ENCODE measurements around the gene CHMP6. TPM values are rescaled to one million over a fixed set of nuclear protein-coding genes. Genes with fewer than 3 reads are reported as not detected.

The CHMP6 gene
- total and polyA plus RNA-seq, 10 donors: 23.0 to 41.1 (median 30.8) TPM

DNA sequence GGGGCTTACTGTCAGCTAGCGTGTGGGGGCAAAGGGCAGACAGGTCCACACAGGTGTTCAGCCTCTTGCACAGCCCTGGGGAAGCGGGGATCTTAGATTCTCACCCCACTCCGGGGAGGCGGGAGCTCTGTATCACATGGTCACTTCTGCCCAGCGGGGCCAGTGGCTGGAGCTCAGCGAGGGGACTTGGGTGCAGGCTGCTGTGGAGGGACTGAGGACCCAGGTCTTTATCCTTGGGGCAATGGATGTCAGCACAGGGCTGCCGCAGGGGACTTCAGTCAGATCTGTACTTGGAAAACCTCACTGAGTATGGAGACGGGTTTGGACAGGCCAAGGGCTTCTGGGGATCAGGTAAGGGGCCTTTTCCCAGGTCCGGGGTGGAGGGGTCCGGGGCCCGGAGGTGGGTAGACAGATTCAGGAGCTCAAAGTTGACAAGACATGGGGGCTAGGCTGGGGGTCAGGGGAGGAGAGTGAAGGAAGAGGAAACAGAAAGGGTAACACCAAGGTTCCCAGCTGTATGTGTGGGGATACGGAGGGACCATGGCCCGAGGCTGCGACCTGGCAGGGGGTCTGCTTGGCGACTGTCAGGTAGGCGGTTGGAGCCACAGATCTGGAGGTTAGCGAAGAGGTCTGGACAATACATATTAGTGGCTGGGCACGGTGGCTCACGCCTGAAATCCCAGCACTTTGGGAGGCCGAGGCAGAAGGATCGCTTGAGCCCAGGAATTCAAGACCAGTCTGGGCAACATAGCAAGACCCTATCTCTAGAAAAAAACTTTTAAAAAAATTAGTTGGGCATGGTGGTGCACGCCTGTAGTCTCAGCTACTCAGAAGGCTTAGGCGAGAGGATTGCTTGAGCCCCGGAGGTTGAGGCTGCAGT is 28.2 kb downstream of the CHMP6 start:
- Histone ChIP-seq H3K4me3 (no peak overlapping the region), H3K27me3 (replicated peaks in 1 of 7) (peaks cover 0 to 14% (median 0%) of the 10 kb centered on the region in 7 donors), H3K9me3 (peaks cover 0 to 19% (median 10%) of the 10 kb centered on the region in 8 donors), H3K4me1 (peaks cover 15 to 58% (median 37%) of the 10 kb centered on the region in 6 donors), H3K36me3 (no peaks in the 10 kb centered on the region), H3K27ac (no peak overlapping the region)
- 83 to 91% (median 86%) methylated on average over 23 to 24 of the region's 24 CpGs for WGBS, 5 donors
- TF ChIP-seq POLR2AphosphoS5 (IDR thresholded peaks at IDR 0.05) (no peak), POLR2A (IDR thresholded peaks at IDR 0.05) (no peak)
- TF ChIP-seq, protein P1, sequence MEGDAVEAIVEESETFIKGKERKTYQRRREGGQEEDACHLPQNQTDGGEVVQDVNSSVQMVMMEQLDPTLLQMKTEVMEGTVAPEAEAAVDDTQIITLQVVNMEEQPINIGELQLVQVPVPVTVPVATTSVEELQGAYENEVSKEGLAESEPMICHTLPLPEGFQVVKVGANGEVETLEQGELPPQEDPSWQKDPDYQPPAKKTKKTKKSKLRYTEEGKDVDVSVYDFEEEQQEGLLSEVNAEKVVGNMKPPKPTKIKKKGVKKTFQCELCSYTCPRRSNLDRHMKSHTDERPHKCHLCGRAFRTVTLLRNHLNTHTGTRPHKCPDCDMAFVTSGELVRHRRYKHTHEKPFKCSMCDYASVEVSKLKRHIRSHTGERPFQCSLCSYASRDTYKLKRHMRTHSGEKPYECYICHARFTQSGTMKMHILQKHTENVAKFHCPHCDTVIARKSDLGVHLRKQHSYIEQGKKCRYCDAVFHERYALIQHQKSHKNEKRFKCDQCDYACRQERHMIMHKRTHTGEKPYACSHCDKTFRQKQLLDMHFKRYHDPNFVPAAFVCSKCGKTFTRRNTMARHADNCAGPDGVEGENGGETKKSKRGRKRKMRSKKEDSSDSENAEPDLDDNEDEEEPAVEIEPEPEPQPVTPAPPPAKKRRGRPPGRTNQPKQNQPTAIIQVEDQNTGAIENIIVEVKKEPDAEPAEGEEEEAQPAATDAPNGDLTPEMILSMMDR (IDR thresholded peaks at IDR 0.05 in 8 of 11, conservative IDR thresholded peaks at IDR 0.05 in 3 of 11): no peak
- intact Hi-C loops (cut with DNase I; ENCODE audit: low total_unique reads): loop anchor here (10.0 kb wide), 1 partner anchor 75 kb away; no protein-coding TSS in a partner anchor
- DNase-seq: peak; percentile 72

DNA sequence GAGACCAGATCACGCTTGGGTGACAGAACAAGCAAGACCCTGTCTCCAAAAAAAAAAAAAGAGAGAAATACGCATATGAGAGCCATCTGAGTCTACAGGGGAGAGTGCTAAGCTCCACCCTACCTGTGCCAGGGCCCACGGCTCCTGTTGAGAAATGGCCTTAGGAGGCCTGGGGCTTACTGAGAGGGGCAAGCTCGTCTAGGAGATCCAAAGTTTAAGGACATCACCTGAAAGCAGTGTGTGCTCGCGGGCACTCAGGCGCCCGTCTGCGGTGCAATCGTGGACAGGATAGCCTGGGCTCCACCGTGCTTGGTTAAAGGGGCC is 28.8 kb downstream of the CHMP6 start:
- DNase-seq: no peak

DNA sequence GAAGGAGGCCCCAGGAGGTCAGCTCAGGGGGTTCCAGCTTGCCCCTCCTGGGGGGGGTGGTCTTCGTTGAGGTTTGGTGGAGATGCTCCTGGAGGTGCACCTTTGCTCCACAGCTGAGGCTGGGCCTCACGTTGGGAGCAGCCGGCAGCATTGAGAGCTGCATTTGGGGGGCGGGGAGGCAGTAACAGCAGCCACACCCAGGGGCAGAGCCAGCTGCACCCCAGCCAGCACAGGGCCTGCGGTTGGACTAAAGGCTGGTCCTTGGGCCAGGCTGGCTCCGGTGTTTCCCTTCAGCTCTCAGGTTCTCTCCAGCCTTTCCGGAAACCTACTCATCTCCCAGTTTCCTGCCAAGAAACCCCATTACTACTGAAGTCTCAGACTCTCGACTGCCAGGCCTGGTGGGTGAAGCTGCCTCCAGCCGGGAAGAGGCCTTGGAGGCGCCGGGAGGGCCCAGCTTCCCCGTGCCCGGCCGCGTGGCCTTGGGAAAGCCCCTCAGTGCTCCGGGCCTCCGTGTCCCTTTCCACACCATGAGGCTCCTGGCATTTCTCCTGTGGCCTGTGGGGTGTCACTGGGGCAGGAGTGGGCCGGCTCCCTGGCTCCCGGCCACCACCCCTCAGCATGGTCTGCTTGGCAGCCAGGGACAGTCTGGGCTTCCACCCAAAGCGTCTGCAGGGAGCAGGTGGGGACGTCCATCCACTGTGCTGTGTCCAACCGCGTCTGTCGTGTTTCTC is 29.3 kb downstream of the CHMP6 start:
- Histone ChIP-seq H3K4me3 (no peak overlapping the region), H3K9me3 (peaks cover 0 to 12% (median 10%) of the 10 kb centered on the region in 8 donors), H3K4me1 (peaks cover 15 to 58% (median 37%) of the 10 kb centered on the region in 6 donors), H3K27me3 (replicated peaks in 1 of 7) (peaks cover 0 to 25% (median 0%) of the 10 kb centered on the region in 7 donors), H3K27ac (no peak overlapping the region), H3K36me3 (no peaks in the 10 kb centered on the region)
- WGBS, 5 donors: 56 to 84% (median 71%) methylated on average over 16 to 24 of the region's 24 CpGs
- intact Hi-C loops (cut with DNase I; ENCODE audit: low total_unique reads): loop anchor here (10.0 kb wide), 1 partner anchor 74 kb away; no protein-coding TSS in a partner anchor
- peak; percentile 73 for DNase-seq
- TF ChIP-seq, protein P1 (IDR thresholded peaks at IDR 0.05 in 8 of 11, conservative IDR thresholded peaks at IDR 0.05 in 3 of 11): no peak
- TF ChIP-seq POLR2A (IDR thresholded peaks at IDR 0.05) (no peak), POLR2AphosphoS5 (IDR thresholded peaks at IDR 0.05) (no peak)

More for the DNA sequence above, 28.8 kb downstream of the CHMP6 start:
- Histone ChIP-seq H3K9me3 (peaks cover 0 to 18% (median 10%) of the 10 kb centered on the region in 8 donors), H3K4me1 (peaks cover 15 to 58% (median 37%) of the 10 kb centered on the region in 6 donors), H3K27me3 (replicated peaks in 1 of 7) (peaks cover 0 to 20% (median 0%) of the 10 kb centered on the region in 7 donors), H3K27ac (no peak overlapping the region), H3K4me3 (no peak overlapping the region), H3K36me3 (no peaks in the 10 kb centered on the region)
- TF ChIP-seq POLR2AphosphoS5 (IDR thresholded peaks at IDR 0.05): no peak
- TF ChIP-seq, protein P1 (IDR thresholded peaks at IDR 0.05 in 8 of 11, conservative IDR thresholded peaks at IDR 0.05 in 3 of 11): no peak
- TF ChIP-seq POLR2A (IDR thresholded peaks at IDR 0.05): no peak
- 82 to 94% (median 90%) methylated on average over 10 to 11 of the region's 11 CpGs for WGBS, 5 donors
- intact Hi-C loops (cut with DNase I; ENCODE audit: low total_unique reads): loop anchor here (10.0 kb wide), 1 partner anchor 74 kb away; no protein-coding TSS in a partner anchor
